KMS-11 (cell line): ENCODE measurements around the gene KLC1.
"Not testable (repeated sequence)": the region's sequence is repeated elsewhere in the genome, so short reads cannot be mapped to it uniquely, and the experiment has no call there.

Experiments
- H2AFZ ChIP-seq: fragments of 200-600 bp; sonication (generic); 2 replicates; pipeline ENCODE4 v1.6.1; 2016; ENCODE audit warnings: antibody characterized with exemption, mixed run types, low read depth
- H3K27ac ChIP-seq: fragments of 200-600 bp; sonication (generic); 2 replicates; pipeline ENCODE4 v1.6.1; 2016; ENCODE audit warnings: mild to moderate bottlenecking, mixed run types
- H3K27me3 ChIP-seq: fragments of 200-600 bp; sonication (generic); 2 replicates; pipeline ENCODE4 v1.6.1; 2017; ENCODE audit warnings: mild to moderate bottlenecking, low read depth, mixed run types, moderate library complexity; ENCODE audit not compliant: insufficient read depth
- H3K36me3 ChIP-seq: fragments of 200-600 bp; sonication (generic); 2 replicates; pipeline ENCODE4 v1.6.1; 2017; ENCODE audit warnings: mild to moderate bottlenecking, mixed run types; ENCODE audit not compliant: insufficient read depth
- H3K4me1 ChIP-seq: fragments of 200-600 bp; sonication (generic); 2 replicates; pipeline ENCODE4 v1.6.1; 2016; ENCODE audit warnings: mild to moderate bottlenecking, low read depth, mixed run types; ENCODE audit not compliant: poor library complexity, severe bottlenecking
- H3K4me2 ChIP-seq: fragments of 200-600 bp; sonication (generic); 2 replicates; pipeline ENCODE4 v1.7.0; 2016; ENCODE audit warnings: mild to moderate bottlenecking, mixed run types
- H3K4me3 ChIP-seq: fragments of 200-600 bp; sonication (generic); IDR thresholded peaks from 2 replicates; pipeline ENCODE4 v1.6.1; 2017; ENCODE audit warnings: low read depth, low read length, mixed read lengths; ENCODE audit not compliant: insufficient read depth
- H3K79me2 ChIP-seq: fragments of 200-600 bp; sonication (generic); 2 replicates; pipeline ENCODE4 v1.6.1; 2016; ENCODE audit warnings: low read depth, mixed run types; ENCODE audit not compliant: insufficient read depth
- H3K9ac ChIP-seq: fragments of 200-600 bp; sonication (generic); 2 replicates; pipeline ENCODE4 v1.6.1; 2016; ENCODE audit warnings: mild to moderate bottlenecking, mixed run types
- H4K20me1 ChIP-seq: fragments of 200-600 bp; sonication (generic); 2 replicates; pipeline ENCODE4 v1.6.1; 2016; ENCODE audit warnings: mild to moderate bottlenecking, mixed run types; ENCODE audit not compliant: insufficient read depth
- TF ChIP-seq, protein P1 (sequence below): fragments of 200-600 bp; sonication (generic); conservative IDR thresholded peaks from 2 replicates; pipeline ENCODE4 v1.6.1; 2017; ENCODE audit warnings: low read depth, mild to moderate bottlenecking, antibody characterized with exemption, low read length, moderate library complexity, mixed read lengths

The KLC1 gene

DNA sequence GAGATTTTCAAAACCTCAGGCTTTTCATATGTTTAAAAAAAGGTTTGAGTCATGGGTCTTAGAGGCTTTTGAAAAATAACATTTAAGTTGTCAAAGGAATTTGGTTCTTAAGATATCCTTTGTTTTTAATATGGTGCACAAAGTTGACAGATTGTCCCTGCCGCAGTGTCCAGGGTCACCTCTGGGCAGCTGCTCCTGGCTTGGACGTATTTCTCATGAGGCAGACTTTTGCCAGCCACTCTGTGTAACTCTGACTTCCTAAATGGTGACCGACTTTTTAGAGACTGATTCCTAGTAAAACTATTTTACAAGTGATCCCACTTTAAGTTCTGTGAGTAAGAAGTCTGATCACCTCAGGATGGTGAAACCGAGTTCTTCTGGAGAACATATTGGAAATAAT is 58.7 kb downstream of the KLC1 start:
- no peaks in the 10 kb centered on the region for H4K20me1 ChIP-seq
- no peak overlapping the region for H2AFZ ChIP-seq
- no peaks in the 10 kb centered on the region for H3K4me1 ChIP-seq
- H3K4me2 ChIP-seq = no peak overlapping the region
- no peak overlapping the region for H3K9ac ChIP-seq
- TF ChIP-seq, protein P1, sequence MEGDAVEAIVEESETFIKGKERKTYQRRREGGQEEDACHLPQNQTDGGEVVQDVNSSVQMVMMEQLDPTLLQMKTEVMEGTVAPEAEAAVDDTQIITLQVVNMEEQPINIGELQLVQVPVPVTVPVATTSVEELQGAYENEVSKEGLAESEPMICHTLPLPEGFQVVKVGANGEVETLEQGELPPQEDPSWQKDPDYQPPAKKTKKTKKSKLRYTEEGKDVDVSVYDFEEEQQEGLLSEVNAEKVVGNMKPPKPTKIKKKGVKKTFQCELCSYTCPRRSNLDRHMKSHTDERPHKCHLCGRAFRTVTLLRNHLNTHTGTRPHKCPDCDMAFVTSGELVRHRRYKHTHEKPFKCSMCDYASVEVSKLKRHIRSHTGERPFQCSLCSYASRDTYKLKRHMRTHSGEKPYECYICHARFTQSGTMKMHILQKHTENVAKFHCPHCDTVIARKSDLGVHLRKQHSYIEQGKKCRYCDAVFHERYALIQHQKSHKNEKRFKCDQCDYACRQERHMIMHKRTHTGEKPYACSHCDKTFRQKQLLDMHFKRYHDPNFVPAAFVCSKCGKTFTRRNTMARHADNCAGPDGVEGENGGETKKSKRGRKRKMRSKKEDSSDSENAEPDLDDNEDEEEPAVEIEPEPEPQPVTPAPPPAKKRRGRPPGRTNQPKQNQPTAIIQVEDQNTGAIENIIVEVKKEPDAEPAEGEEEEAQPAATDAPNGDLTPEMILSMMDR = no peak
- no peak overlapping the region for H3K27ac ChIP-seq
- H3K36me3 ChIP-seq = no peaks in the 10 kb centered on the region
- no peaks in the 10 kb centered on the region for H3K79me2 ChIP-seq
- H3K4me3 ChIP-seq = no peak overlapping the region
- H3K27me3 ChIP-seq = no peaks in the 10 kb centered on the region

DNA sequence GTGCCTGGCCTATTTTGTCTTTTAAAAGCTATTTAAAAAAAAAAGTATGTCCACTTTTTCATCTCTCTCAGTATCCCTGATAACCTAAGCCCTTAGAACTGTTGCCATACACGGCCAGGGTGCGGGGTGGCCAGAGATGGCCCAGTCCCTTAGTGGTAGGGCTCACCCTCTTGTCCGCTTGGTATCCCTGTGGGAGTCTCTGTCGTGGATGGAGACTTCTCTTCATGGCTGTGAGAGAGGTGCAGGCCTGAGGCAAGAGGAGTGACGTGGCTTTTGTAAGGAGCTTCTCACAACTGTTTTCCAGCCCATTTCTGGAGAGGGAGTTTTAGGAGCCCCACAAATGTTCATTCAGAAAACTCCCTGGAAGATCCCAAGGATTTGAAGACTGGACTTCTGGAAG is 59.4 kb downstream of the KLC1 start:
- Histone ChIP-seq H3K4me3 (no peak overlapping the region), H3K9ac (no peak overlapping the region), H4K20me1 (no peaks in the 10 kb centered on the region), H2AFZ (no peak overlapping the region), H3K27ac (no peak overlapping the region), H3K27me3 (no peaks in the 10 kb centered on the region), H3K4me2 (no peak overlapping the region), H3K36me3 (no peaks in the 10 kb centered on the region), H3K4me1 (no peaks in the 10 kb centered on the region), H3K79me2 (no peaks in the 10 kb centered on the region)
- TF ChIP-seq, protein P1 = no peak

DNA sequence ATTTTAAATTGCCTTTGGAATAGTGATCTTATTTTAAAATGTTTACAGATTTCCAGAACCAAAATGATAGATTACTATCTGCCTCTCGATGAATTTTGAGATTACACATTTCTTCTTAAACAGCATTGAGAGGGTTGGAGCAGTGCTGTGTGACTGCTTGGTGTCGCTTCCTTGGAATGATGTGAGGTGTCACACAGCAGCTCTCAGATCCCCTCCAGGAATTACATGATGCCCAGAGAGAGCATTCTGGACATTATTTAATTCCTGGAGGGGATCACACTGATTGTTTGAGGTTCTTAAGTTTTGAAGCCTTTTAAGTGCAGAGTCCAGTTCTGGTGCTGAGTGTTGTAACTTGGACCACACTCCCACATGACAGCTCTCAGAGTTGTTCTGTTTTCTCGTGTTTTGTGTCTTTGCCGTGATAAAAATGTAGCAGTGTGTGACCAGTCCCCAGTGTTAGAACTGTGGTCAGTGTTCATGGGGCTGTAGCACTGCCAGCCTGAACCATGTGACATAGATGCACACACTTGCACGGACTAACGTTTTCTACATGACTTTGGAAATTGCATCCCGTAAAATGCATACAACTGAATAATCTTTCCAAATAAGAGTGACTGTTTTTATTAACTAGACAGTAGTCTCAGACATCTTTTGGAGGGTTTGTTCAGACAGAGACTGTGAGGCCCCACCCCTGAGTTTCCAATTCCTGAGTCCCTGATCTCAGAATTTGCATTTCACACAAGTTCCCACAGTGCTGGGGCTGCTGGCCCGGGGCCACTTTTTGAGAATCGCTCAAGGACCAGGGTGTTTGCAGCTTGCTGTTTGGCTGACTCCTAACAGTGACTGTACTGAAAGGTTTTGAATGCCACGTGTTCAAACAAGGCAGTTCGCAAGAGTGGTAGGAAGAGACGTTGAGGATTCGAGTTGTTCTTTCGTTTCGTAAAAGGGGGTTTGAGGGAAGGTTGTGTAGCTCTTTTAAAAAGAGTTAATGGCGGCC is 60.2 kb downstream of the KLC1 start:
- Histone ChIP-seq H3K36me3 (no peaks in the 10 kb centered on the region), H4K20me1 (no peaks in the 10 kb centered on the region), H3K79me2 (no peaks in the 10 kb centered on the region), H3K4me3 (no peak overlapping the region), H3K27me3 (no peaks in the 10 kb centered on the region), H3K4me1 (no peaks in the 10 kb centered on the region), H3K27ac (no peak overlapping the region), H3K9ac (no peak overlapping the region), H2AFZ (no peak overlapping the region), H3K4me2 (no peak overlapping the region)
- TF ChIP-seq, protein P1 = no peak

DNA sequence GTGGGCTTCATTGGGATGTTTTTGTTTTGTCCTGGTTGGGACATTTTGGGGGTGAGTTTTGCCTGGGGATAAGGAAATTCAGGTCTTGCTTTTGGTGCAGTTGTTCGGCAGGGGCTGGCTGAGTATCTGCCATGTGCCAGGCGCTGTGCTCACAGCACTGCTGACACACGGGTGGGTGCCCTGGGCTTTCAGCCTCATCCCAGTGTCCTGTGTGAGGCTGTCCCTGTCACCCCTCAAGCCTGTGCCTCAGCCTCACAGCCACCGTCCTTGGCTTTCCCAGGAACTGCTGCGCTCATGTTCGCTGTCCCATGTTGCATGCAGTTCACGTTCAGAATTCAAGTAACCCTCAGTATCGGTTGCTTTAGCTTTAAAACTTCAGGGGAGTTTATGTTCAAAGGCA is 61.3 kb downstream of the KLC1 start:
- H3K36me3 ChIP-seq = no peaks in the 10 kb centered on the region
- no peaks in the 10 kb centered on the region for H4K20me1 ChIP-seq

DNA sequence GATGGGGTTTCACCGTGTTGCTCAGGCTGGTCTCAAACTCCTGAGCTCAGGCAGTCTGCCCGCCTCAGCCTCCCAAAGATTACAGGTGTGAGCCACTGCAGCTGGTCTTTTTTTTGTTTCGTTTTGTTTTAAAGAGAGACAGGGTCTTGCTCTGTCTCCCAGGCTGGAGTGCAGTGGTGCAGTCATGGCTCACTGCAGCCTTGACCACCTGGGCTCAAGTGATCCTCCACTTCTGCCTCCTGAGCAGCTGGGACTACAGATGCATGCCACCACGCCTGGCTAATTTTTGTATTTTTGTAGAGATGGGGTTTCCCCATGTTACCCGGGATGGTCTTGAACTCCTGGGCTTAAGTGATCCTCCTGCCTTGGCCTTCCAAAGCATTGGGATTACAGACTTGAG is 62.6 kb downstream of the KLC1 start:
- H3K4me1 ChIP-seq, H3K27ac ChIP-seq, H3K36me3 ChIP-seq, H3K79me2 ChIP-seq, H3K9ac ChIP-seq, H3K4me3 ChIP-seq, H2AFZ ChIP-seq, H3K27me3 ChIP-seq, H3K4me2 ChIP-seq, H4K20me1 ChIP-seq: not testable (repeated sequence)

More for the DNA sequence above, 61.3 kb downstream of the KLC1 start:
- Histone ChIP-seq H3K4me2 (no peak overlapping the region), H3K79me2 (no peaks in the 10 kb centered on the region), H3K4me1 (no peaks in the 10 kb centered on the region), H3K27me3 (no peaks in the 10 kb centered on the region), H3K27ac (no peak overlapping the region), H3K9ac (no peak overlapping the region), H2AFZ (no peak overlapping the region), H3K4me3 (no peak overlapping the region)
- TF ChIP-seq, protein P1 = no peak
